GM21576 (cell line): ENCODE data around the gene RIMS4.

Experiments used
- ATAC-seq: cut with Tn5 transposase; IDR thresholded peaks from one replicate; pipeline ENCODE4 v1.9.1; 2021; ENCODE audit warnings: mild to moderate bottlenecking, moderate library complexity; ENCODE audit not compliant: unreplicated experiment

RIMS4 gene

DNA sequence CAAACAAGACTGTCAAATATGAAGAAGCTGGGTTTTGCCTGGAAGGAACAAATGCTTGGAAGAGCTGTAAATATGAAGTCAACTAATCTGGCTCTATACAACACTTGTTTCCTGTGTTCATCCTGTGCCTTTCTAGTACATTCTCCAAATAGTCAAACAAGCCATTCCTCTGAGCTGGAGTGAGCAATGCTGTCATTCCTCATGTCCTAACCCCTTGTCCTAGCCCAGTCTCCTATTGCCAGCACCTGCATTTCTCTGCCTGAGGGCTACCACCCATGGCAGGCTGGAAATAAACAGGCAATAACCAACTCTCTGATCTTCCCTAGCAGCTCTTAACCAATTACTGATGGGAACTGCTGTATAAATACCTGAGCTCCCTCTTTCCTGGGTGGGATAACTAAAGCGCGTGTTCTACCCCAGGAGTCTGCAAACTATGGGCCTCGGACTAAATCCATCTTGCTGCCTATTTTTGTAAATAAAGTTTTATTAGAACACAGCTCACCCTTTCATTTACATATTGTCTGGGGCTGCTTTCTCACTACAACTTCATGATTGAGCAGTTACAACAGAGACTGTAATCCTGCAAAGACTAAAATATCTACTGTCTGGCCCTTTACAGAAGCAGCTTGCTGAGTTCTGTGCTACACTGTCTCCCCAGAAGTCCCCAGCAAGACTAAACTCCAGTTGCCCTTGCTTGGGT is 13.4 kb downstream of the RIMS4 start:
- no peak for ATAC-seq

DNA sequence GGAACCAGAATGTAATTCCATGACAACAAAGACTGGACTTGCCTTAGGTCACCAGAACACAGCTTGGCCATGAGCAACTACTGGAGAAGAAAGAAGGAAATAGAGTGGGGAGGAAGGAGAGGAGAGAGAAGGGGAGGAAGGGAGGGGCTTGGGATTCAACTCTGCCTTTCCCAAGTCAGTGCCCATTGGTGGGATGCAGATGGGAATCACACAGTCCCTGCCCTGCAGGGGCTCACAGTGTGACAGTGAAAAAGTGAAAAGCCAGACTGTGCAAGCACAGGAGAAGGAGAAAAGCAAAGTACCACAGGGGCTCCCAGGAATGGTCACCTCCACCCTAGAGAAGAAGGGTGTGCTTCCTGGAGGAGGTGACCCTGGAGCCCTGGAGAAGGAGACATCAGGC is 14.0 kb downstream of the RIMS4 start:
- ATAC-seq, result no peak

DNA sequence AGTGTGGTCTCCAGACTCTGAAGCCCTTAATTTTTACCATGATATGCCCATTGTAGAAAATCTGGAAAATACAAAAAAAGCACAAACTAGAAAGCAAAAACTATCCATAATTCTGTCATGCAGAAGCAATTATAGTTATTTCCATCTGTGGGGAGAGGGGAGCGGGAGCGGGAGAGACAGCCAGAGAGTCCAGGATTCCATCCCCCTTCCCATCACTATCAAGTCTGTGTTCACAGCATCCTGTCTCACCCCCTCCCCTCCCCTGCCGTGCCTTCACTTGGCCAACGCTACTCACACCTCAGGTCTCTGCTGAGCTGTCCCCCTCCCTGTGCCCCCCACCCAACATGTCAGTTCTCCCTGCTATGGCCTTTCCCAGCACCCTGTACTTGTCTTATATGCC is 14.5 kb downstream of the RIMS4 start:
- ATAC-seq, result no peak

DNA sequence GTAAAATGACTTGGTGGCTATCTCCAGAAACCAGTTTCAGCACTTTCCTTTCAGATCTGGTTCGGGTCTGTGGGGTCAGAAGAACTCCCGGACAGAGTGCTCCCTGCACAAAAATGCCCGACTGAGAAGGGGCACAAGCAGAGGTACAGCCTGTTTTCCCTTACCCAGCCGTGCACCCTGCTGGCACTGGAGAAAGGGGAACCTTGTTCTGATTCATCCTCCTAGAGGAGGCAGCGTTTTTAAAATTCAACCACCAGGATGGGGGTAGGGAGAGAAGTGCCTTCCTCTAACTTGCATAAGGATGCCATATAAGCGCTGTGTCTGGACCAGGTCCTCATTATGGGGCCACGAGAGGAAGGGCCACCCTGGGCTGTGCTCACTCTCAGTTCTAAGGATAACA is 17.6 kb downstream of the RIMS4 start:
- no peak for ATAC-seq

DNA sequence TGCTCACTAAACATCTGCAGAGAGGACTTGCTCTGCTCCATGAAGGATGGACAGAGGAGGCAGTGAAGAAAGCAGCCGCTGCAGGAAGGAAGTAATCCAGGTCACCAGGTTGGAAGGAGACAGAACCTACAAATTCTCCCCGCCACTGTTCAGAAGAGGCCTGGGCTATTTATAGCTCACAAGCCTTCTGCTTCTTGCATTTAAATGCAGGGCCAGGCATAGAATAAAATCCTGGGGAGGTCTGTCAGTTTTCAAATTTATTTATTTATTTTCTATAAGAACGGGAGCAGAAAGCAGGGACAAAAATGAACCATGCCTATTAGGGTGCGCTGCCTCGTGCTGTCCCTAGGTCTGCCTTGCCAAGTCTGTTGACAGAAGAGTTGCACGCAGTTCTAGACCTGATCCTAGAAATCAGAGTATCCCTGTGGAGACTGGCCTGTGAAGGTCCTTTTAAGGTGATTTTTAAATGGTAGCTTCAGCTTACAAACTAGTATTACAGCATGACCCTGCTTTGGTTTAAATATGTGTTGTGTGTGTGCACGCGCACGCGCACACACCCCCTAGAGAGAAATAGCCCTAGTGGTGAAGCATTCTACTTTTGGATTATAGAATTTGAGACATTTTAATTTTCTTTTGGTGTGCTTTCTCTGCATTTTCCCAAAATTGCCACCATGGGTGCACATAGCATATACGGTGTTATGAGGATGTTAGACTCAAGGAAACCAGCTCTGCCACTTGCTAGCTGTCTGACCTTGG is 19.5 kb downstream of the RIMS4 start:
- ATAC-seq, result no peak

DNA sequence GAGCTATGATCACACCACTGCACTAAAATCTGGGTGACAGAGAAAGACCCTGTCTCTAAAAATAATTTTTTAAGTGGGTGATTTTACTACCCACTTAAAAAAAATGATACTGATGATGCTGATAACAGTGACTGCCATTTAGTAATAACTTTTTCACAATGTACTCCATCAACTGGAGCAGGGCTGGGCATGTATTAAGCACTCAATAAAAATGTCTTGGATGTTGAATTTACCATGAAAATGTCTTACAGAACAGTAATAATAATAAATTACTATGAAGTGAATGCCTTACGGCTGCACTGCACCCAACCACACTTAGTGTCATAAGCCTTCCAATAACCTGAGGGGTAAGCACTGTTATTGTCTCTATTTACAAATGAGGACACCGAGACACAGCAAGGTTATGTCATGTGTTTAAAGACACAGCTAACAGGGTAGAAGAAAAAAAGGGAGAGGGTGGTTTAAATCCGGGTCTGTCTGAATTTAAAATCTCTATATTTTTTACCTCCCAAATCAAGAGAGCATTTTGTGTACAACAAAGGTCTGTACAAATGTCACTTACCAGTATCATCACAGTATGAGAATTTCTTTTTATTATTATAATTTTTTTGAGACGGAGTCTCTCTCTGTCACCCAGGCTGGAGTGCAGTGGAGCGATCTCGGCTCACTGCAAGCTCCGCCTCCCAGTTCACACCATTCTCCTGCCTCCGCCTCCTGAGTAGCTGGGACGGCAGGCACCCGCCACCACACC is 21.5 kb downstream of the RIMS4 start:
- no peak for ATAC-seq

DNA sequence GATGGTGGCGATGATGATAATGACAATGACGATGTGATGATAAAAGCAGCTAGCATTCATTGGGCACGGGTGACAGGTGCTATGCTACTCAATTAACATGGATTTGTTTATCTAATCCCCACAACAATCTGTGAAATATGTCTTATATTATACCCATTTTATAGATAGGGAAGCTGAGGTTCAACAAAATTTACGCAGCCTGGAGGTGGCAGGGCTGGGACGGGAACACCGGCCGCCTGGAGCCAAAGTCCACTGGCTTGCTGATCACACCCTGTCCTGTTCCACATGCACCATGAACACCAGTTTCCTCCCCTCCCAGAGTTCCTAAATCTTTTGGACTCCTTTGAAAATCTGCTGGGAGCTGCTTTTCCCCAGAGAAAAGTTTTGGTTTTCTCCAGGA is 23.0 kb downstream of the RIMS4 start:
- no peak for ATAC-seq

DNA sequence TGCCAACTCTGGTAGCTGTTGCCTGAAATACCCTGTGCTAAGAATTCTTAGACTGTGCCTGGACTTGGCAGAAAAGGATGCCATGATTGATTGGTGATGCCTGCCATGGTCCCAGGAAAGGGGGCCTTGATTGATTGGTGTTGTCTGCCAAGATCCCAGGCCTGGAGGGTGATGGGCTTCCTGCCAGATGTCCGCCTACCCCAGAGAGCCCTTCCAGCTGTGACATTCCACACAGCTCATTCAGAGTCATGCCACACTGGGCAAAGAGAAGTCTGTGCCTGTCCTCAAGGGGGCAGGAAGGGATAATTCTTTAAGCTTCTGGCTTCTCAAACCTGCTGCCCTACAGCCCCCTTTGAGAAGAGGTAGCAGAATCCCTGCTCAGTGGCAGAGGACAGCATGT is 24.6 kb downstream of the RIMS4 start:
- no peak for ATAC-seq

DNA sequence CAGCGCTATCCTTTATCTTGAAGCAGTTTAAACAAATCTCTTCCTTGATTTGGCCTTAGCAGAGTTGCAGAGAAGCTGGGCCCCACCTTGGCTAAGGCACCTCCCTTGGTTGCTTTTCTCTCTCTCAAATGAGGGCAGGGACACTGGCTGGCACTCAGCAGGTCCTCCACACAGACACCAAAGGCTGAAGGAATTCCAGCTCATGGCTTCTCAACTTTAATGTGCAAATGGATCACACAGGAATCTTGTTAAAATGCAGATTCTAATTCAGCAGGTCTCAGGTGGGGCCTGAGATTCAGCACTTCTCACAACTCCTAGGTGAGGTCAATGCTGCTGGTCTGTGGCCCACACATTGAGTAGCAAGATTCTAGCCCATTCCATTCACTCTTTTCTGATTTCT is 25.7 kb downstream of the RIMS4 start:
- no peak for ATAC-seq

DNA sequence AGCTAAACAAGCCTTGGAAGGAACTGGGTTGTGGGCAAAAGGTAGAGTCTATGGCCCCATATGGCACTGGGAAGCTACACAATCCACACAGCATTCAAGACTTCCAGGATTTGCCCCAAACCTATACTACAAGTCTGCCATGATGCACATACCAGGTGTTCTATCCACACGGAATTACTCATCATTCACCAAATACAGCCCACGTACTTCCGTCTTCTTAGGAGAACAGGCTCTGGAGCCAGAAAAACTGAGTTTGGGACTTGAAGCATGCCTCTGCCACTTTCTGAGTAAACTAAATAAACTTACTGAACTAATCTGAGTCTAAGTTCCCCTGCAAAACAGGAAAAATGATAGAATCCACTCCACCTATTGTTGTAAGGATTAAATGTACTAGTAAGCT is 28.6 kb downstream of the RIMS4 start:
- ATAC-seq, result no peak

DNA sequence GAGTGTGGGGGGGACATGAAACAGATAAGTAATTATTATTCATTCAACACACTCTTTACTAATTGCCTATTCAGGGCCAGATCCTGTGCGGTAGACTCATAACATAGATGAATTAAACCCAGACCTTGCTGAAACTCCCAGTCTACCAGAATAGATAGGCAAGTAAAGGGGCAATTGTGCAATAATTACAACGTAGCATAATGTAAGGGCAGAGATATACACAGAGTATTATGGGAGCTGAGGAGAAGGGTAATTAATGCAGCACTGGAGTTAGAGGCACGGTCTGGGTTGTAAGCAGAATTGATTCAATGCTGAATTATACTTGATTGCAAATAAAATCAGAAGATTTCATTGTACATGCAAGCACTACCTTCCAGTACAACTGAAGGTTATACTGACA is 29.2 kb downstream of the RIMS4 start:
- ATAC-seq, result no peak

DNA sequence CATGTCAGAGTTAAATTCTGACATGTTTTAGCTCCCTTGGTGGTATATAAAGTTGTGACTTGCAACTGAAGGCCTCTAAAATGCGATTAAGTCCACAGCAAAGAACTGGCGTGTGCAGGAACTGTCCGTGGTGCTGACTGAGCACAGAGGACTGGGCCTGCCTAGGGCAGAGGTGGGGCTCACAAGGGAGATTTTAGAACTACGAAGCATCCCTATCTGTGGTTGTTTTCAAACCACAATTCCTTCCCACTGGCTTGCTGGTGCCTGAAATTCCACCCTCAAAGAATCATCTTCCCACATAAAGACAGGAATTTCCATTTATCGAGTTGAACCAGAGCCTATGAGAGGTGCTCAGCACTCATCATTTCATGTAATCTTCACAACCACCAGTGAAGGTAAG is 30.1 kb downstream of the RIMS4 start:
- ATAC-seq, result no peak

DNA sequence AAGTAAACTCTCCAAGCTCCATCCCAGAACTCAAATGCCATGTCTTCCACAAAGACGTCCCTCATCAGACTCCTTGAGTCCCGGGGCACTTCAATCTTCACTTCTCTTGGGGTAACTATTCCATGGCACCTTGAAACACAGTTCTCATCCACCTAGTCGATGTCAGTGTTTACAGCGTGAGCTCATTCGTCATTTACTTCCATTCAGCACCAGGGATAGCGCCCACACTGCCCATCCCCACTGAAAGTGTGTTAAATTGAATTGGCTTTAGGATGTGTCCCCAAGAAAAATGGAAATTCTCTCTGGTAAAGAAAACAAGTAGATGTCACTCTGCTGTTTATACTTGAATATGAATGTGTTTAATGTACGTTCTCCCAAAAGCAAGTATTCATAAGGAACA is 33.4 kb downstream of the RIMS4 start:
- no peak for ATAC-seq

DNA sequence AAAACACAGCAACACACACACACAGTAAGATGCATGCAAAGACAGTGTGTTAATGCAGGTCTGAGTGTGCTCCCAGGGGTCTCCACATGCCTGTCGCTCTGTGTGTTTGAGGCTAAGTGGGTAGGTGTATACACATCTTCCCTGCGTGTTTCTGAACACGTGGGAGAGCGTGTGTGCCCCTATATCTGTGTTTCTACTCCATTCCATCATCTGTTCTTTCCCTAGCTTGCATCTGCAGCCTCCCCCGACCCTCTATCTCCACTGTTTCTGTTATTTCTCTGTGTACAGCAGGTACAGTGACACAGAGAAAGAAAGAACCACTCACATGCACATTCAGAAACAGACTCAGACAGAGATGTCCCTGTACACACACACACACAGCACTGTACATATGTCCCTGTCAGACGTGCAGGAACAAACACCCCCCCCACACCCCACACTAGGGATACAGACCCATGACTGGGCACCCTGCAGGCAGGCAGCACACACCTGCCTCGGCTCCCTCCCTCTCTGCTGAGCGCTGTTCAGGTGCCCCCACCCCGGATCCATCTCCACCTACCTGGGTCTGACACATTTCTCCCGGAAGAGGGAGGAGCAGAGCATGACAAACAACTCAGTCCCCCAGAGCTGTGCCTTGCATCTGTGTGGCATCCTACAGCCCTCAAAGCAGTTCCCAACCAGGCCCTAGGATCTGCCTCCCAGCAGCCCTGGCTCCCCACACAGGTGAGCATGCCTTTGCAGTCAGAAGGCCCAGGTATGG is 37.1 kb downstream of the RIMS4 start:
- ATAC-seq, result no peak

DNA sequence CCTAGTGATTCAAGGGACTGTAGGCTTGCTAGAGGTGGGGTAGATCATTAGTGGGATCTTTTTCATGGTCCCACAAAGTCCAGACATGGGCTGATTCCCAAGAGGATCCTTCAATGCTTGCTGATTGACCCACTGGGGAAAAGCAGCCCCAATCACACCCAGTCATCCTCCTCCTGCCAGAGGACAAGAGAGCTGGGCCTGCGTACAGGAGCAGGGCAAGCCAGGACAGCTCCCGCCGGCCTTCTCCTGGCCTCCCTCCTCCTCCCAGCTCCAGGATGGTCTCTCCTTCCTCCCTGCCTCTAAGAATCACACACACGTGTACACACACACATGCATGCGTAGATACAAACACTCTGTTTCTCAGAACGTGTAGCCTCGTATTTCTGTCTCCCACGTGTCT is 37.7 kb downstream of the RIMS4 start:
- ATAC-seq, result no peak

DNA sequence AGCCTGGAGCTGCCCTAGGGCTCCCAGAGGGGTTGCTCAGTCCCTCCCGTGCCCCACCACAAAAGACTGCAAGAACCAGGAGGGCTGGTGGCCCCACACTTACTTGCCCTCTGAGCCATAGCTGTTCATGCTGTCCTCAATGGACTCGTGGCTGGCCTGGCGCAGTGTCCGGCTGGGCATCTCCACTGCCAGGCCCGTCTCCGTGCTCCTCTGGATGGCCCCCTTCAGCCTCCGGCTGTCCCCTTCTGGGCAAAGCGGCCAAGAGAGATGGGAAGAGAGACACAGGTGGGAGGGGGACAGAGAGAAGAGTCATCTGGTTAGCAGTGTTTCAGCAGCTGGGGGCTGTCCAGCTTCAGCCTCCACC is 39.2 kb downstream of the RIMS4 start:
- ATAC-seq, result no peak

DNA sequence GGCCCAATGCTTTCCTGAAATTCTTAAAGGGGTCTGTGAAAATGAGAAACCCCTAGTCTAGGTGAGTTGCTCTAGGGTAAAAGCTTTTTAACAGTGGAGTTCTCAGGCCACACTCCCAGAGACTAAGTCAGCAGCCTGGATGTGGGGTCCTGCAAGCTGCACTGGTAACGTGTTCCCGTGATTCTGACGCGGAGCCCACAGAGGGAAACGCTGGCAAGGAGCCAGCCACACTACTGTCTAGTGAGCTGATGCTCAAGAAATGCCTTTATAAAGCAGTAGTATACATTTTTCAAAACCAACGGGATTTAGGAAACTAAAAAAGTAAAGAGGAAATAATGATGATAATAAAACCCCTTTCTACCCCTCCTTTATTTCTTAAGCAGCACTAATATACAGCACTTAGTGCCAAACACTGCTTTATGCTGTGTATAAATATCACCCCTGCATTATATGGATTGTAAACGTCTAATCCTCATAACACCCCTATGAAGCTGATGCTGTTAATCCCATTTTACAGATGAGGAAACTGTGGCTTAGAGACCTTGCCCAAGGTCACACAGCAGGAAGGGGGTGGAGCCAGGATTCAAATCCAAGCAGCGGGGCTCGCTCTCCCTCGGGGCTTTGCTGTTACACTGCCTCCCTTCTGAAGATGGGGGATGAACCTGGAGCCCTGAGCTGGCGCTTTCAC is 39.7 kb downstream of the RIMS4 start:
- ATAC-seq, result no peak

DNA sequence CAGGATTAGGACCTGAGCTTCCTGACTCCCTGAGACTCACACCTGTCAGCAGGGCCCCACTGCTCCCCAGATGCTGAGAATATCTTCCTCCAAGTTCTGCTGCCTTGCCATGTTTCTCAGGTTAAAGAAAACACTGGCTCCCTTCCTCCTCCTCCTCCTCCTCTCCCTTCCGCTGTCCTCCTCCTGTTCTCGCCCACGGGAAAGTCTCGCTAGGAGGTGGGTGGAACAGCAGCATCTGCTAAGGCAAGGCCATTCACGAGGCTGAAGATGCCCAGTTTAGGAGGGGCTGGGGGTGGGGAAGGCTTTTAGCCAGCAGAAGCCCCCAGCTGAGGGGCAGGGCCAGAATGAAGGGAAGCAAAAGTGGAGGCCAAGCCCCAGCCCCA is 40.9 kb downstream of the RIMS4 start:
- no peak for ATAC-seq

DNA sequence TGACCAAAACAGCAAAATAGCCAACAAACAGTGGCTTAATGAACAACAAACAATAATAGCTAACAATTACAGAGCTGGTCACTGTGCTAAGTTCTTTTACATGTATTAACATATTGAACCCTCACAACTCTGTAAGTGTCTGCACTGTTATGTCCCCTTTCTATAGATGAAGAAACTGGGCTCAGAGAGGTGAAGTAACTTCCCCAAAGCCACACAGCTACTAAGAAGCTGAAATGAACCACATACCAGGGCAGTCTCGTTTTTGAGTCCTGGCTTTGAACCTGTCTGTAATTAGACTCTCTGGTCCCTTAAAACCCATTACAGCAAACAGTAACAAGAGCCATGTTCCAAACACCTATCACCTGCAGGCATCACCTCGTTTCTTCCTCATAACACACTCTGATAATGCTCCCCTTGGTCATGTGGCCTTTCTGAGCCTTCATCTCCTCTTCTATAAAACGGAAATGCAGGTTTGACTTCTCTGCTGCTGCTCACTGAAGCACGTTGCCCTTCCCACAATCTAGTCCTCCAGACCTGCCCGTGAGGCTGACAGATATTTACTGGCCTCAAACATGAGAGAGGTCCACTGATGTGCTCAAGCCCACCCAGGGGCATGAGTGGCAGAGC is 41.4 kb downstream of the RIMS4 start:
- ATAC-seq, result no peak

DNA sequence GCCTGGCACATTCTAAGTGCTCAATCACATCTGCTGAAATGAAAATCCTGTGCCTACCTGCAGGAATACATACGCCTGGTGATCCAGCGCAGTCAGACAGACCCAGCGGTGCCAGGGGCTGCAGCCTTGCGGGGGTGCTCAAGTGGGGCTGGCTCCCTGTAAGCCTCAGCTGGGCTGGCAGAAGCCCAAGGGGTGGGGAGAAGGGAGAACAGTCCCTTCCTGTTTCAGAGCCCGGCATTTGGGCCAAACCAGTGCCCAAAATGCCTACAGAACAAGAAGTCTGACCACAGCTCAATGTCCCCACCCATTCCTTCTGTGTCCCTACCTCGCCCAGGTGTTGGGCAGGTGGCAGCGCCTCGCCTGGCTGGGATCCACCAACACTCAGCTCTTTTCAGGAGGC is 42.1 kb downstream of the RIMS4 start:
- ATAC-seq, result no peak
